K562 (cell line): Measurements from ENCODE around the gene SAP30BP. TPM values are rescaled to one million over a fixed set of nuclear protein-coding genes. Genes with fewer than 3 reads are reported as not detected.
A peak's percentile ranks its signal among the peaks of the same experiment; 100 is the strongest.

ENCODE experiments used
- ATF3 ChIP-seq, 2 experiments: fragments of 450-650 bp in 1 of 2; sonication (generic) in 1 of 2; formaldehyde crosslinking in 1 of 2; IDR thresholded peaks in 1 of 2; conservative IDR thresholded peaks in 1 of 2; 2 replicates each; pipeline versions ENCODE4 v1.6.1 to v1.8.1; 2016 to 2023; ENCODE audit warnings: mild to moderate bottlenecking in 2 of 2, moderate library complexity in 2 of 2, inconsistent platforms in 1 of 2, missing genetic modification reagents in 1 of 2
- BACH1 ChIP-seq: fragments of 200-800 bp; sonication (Bioruptor generic); IDR thresholded peaks from 2 replicates; pipeline ENCODE4 v1.6.1; 2016; ENCODE audit warnings: missing genetic modification characterization, missing compliant biosample characterization
- CTBP1 ChIP-seq: fragments of 450-650 bp; IDR thresholded peaks from 2 replicates; pipeline ENCODE4 v1.6.1; 2016; ENCODE audit warnings: borderline replicate concordance
- EHMT2 ChIP-seq: fragments of 450-650 bp; IDR thresholded peaks from 2 replicates; pipeline ENCODE4 v1.6.1; 2018; ENCODE audit warnings: antibody characterized with exemption
- ESRRA ChIP-seq: fragments of 450-650 bp; IDR thresholded peaks from 2 replicates; pipeline ENCODE4 v1.6.1; 2014; ENCODE audit warnings: low read depth, mild to moderate bottlenecking, moderate library complexity, borderline replicate concordance
- ETV6 ChIP-seq, 3 experiments: fragments of 150-350 bp in 1 of 3; sonication (generic) in 1 of 3; formaldehyde crosslinking in 1 of 3; IDR thresholded peaks; 2 replicates each; pipeline versions ENCODE4 v1.6.1 to v1.8.0; 2014 to 2022; ENCODE audit warnings: borderline replicate concordance in 2 of 3, low read depth in 2 of 3, antibody characterized with exemption in 1 of 3, low read length in 1 of 3, mild to moderate bottlenecking in 1 of 3, missing genetic modification reagents in 1 of 3
- FOXA3 ChIP-seq, 2 experiments: fragments of 450-650 bp in 1 of 2; sonication (generic) in 1 of 2; formaldehyde crosslinking; IDR thresholded peaks in 1 of 2; conservative IDR thresholded peaks in 1 of 2; 2 replicates each; pipeline versions ENCODE4 v1.4.0 to v1.8.0; 2020 to 2022; ENCODE audit warnings: mild to moderate bottlenecking in 2 of 2, missing genetic modification reagents in 1 of 2
- NCOA2 ChIP-seq, 2 experiments: fragments of 450-650 bp; IDR thresholded peaks; 2 replicates each; pipeline ENCODE4 v1.6.1; 2018; ENCODE audit warnings: mild to moderate bottlenecking in 2 of 2, moderate library complexity in 1 of 2; ENCODE audit not compliant: partially characterized antibody in 2 of 2
- PPARD ChIP-seq: fragments of 250-450 bp; sonication (Bioruptor Pico); IDR thresholded peaks from 2 replicates; pipeline ENCODE4 v1.8.0; 2022; ENCODE audit warnings: inconsistent platforms, mild to moderate bottlenecking, moderate library complexity
- PRMT5 ChIP-seq: sonication (generic); formaldehyde crosslinking; IDR thresholded peaks from 2 replicates; pipeline ENCODE4 v1.5.0; 2020; ENCODE audit warnings: missing genetic modification reagents
- RERE ChIP-seq: sonication (generic); formaldehyde crosslinking; IDR thresholded peaks from 2 replicates; pipeline ENCODE4 v1.8.0; 2023; ENCODE audit warnings: missing genetic modification reagents, mild to moderate bottlenecking, borderline replicate concordance
- RNF2 ChIP-seq: sonication (generic); IDR thresholded peaks from 2 replicates; pipeline ENCODE4 v1.6.1; 2016
- SAFB ChIP-seq: fragments of 200-400 bp; formaldehyde crosslinking; IDR thresholded peaks from 2 replicates; pipeline ENCODE4 v1.6.1; 2017; ENCODE audit warnings: low read depth, low read length, borderline replicate concordance
- SMARCE1 ChIP-seq: fragments of 450-650 bp; IDR thresholded peaks from 2 replicates; pipeline ENCODE4 v1.7.1; 2016; ENCODE audit warnings: mild to moderate bottlenecking
- SRSF1 ChIP-seq: fragments of 200-400 bp; formaldehyde crosslinking; IDR thresholded peaks from 2 replicates; pipeline ENCODE4 v1.6.1; 2017; ENCODE audit warnings: mild to moderate bottlenecking, low read depth, low read length, moderate library complexity
- XRCC3 ChIP-seq: fragments of 450-650 bp; IDR thresholded peaks from 2 replicates; pipeline ENCODE4 v1.6.1; 2017; ENCODE audit warnings: mild to moderate bottlenecking, moderate library complexity
- ZKSCAN8 ChIP-seq: fragments of 200-800 bp; sonication (Bioruptor generic); IDR thresholded peaks from 2 replicates; pipeline ENCODE4 v1.6.1; 2016; ENCODE audit warnings: missing genetic modification characterization, missing compliant biosample characterization
- ZNF274 ChIP-seq: IDR thresholded peaks from 2 replicates; pipeline ENCODE4 v1.6.1; 2011; ENCODE audit warnings: low read depth, mild to moderate bottlenecking, low read length, moderate library complexity, borderline replicate concordance
- ZNF444 ChIP-seq: fragments of 250-450 bp; sonication (Bioruptor Pico); IDR thresholded peaks from 2 replicates; pipeline ENCODE4 v1.4.0; 2020; ENCODE audit warnings: mild to moderate bottlenecking, moderate library complexity
- ZNF589 ChIP-seq: fragments of 200-800 bp; sonication (Bioruptor generic); IDR thresholded peaks from 2 replicates; pipeline ENCODE4 v1.6.1; 2016; ENCODE audit warnings: low read depth, missing genetic modification characterization, missing compliant biosample characterization
- ZNF764 ChIP-seq: fragments of 250-450 bp; sonication (Bioruptor Pico); IDR thresholded peaks from 2 replicates; pipeline ENCODE4 v1.4.0; 2020; ENCODE audit warnings: low read depth, mild to moderate bottlenecking, moderate library complexity
- polyA plus RNA-seq, 8 experiments: library from polyadenylated mRNA; depleted of rRNA in 4 of 8; stranded (reverse) in 5 of 8; unstranded in 3 of 8; fragments of >200 nt; fragmentation: Nextera tagmentation in 2 of 8; fragmentation: Illumina TruSeq in 1 of 8; extraction: Ambion mirVana in 2 of 8; extraction: Trizol in 1 of 8; gene quantifications; 2 replicates each; pipeline versions ENCODE4 v1.2.1 to v1.2.3, GENCODE V29; 2011 to 2014; ENCODE audit warnings: inconsistent platforms in 1 of 8, missing spikeins in 1 of 8
- total RNA-seq, 7 experiments: library from RNA; depleted of rRNA in 6 of 7; stranded (reverse); fragments of >200 nt in 6 of 7; fragmentation: Illumina TruSeq in 2 of 7; extraction: Trizol in 2 of 7; gene quantifications; 2 replicates each; pipeline versions ENCODE4 v1.2.1 to v1.2.3, GENCODE V29; 2011 to 2021; ENCODE audit warnings: low replicate concordance in 1 of 7

The SAP30BP gene
- total and polyA plus RNA-seq, 9 of the 15 experiments (the other 6 are each of a cell fraction or from before 2014, with no cell fraction given) = 45.3 to 154 (median 71.7) TPM

DNA sequence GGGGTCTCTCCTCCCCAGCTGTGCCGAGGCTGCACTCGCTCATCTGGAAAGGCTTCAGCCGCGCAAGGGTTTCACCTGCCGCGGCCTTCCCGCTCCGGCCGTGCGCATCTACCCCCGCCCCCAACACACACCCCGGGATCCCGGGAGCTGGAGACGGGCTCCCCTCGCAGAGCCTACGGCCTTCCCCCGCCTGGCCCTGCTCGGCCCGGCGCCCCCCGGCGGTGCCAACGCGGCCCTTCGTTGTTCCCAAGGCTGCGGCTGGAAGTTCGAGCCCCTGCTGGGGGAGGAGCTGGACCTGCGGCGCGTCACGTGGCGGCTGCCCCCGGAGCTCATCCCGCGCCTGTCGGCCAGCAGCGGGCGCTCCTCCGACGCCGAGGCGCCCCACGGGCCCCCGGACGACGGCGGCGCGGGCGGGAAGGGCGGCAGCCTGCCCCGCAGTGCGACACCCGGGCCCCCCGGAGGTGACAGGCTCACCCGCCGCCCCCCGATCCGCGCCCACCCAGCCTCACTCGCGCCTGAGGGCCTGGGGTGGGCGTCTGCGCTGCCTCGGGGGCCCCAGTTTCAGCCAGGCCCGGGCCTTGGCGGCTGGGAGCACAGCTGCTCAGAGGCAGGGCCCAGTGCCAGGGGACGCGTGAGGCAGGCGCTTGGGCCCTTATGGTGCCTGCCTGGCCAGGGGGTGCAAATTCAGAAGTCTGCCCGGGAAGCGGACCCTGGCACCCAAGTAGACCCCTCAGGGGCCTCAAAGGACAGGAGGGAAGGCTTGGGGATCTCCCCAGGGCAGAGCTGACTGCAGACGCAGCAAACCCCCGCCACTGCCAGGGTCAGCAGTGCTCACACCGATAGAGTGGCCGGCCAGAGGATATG, 86.6 kb downstream of the SAP30BP start (continued):
- TF ChIP-seq RERE (CRISPR knock-in tag) (no peak), ATF3 (IDR thresholded peaks at IDR 0.05) (no peak), ATF3 (CRISPR knock-in tag; conservative IDR thresholded peaks at IDR 0.05) (no peak), CTBP1 (peak; percentile 77; the same call in 1 of the 2 replicates), EHMT2 (no peak), BACH1 (tag) (no peak), ZNF444 (CRISPR knock-in tag) (no peak), RNF2 (peak; percentile 75; the same call in 1 of the 2 replicates), SAFB (peak; percentile 65; the same call in 1 of the 2 replicates), ZKSCAN8 (CRISPR knock-in tag) (no peak), PRMT5 (CRISPR knock-in tag) (no peak), SMARCE1 (no peak), FOXA3 (CRISPR knock-in tag; conservative IDR thresholded peaks at IDR 0.05 in 1 of 2, IDR thresholded peaks at IDR 0.05 in 1 of 2) (peak in 1 of 2 experiments; percentile 83; a peak in 2 of 4 replicates), ESRRA (peak; percentile 60; the same call in 1 of the 2 replicates), ETV6 (IDR thresholded peaks at IDR 0.05; ENCODE audit: borderline replicate concordance in 1 of 2, low read depth in 2 of 2, low read length in 1 of 2) (no peak), ETV6 (CRISPR knock-in tag; IDR thresholded peaks at IDR 0.05; ENCODE audit: borderline replicate concordance) (no peak), SRSF1 (no peak), PPARD (CRISPR knock-in tag) (no peak), ZNF764 (CRISPR knock-in tag) (no peak), ZNF589 (CRISPR knock-in tag) (no peak), NCOA2 (IDR thresholded peaks at IDR 0.05; ENCODE audit: partially characterized antibody in 2 of 2) (no peak), XRCC3 (no peak), ZNF274 (no peak)
